Sigmoid colon (tissue), 4 donors: ENCODE results near the gene ASXL3.

Experiments
- EP300 ChIP-seq, 4 donors: sonication (generic); formaldehyde crosslinking; IDR thresholded peaks; one replicate each; pipeline ENCODE4 v1.6.1; 2017; ENCODE audit warnings: antibody characterized with exemption in 4 of 4
- POLR2A ChIP-seq, 2 donors: fragments of 450-650 bp; IDR thresholded peaks; one replicate each; pipeline ENCODE4 v1.6.1; 2016; ENCODE audit warnings: antibody characterized with exemption in 2 of 2, mild to moderate bottlenecking in 2 of 2, moderate library complexity in 2 of 2
- POLR2AphosphoS5 ChIP-seq, 4 donors: sonication (generic); formaldehyde crosslinking; IDR thresholded peaks; one replicate each; pipeline ENCODE4 v1.6.1; 2017; ENCODE audit warnings: antibody characterized with exemption in 4 of 4
- TF ChIP-seq, protein P1 (sequence below), 4 experiments: fragments of 450-650 bp in 3 of 4; fragments of 200-600 bp in 1 of 4; IDR thresholded peaks; one replicate each; pipeline ENCODE4 v1.5.1; 2016 to 2019; ENCODE audit warnings: antibody characterized with exemption in 4 of 4, mild to moderate bottlenecking in 3 of 4, moderate library complexity in 2 of 4

DNA sequence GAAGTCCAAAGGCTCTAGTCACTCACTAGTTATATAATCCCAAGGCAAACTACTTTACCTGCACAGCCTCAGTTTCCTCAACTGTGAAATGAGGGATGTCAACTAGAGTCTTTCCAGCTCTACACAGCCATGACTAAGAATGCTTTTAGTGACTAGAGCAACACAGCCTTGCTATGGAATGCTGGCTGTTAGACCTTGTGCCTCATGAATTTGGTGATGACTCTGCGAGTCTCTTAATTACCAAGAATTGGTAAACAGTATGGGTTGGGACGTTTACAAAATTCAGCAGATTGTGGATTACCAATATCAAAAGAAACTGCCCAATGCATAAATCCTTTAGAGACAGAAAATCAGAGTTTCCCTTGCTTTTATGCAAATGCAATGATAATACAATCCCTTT, 163.7 kb downstream of the ASXL3 start:
- TF ChIP-seq POLR2AphosphoS5 (IDR thresholded peaks at IDR 0.05) (no peak), POLR2A (IDR thresholded peaks at IDR 0.05) (no peak), EP300 (IDR thresholded peaks at IDR 0.05) (no peak)
- TF ChIP-seq, protein P1, sequence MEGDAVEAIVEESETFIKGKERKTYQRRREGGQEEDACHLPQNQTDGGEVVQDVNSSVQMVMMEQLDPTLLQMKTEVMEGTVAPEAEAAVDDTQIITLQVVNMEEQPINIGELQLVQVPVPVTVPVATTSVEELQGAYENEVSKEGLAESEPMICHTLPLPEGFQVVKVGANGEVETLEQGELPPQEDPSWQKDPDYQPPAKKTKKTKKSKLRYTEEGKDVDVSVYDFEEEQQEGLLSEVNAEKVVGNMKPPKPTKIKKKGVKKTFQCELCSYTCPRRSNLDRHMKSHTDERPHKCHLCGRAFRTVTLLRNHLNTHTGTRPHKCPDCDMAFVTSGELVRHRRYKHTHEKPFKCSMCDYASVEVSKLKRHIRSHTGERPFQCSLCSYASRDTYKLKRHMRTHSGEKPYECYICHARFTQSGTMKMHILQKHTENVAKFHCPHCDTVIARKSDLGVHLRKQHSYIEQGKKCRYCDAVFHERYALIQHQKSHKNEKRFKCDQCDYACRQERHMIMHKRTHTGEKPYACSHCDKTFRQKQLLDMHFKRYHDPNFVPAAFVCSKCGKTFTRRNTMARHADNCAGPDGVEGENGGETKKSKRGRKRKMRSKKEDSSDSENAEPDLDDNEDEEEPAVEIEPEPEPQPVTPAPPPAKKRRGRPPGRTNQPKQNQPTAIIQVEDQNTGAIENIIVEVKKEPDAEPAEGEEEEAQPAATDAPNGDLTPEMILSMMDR (IDR thresholded peaks at IDR 0.05) = no peak
